A549 (cell line): ENCODE measurements around the gene TMEM235. TPM values are rescaled to one million over a fixed set of nuclear protein-coding genes. Genes with fewer than 3 reads are reported as not detected.
A peak's percentile ranks its signal among the peaks of the same experiment; 100 is the strongest.

Source experiments
- ATAC-seq, 2 experiments: fragments of 200-7000 bp in 1 of 2; fragments of >200 bp in 1 of 2; cut with Nextera tagmentation in 1 of 2; cut with Tn5 transposase in 1 of 2; 3 replicates each; pipeline versions ENCODE4 v1.8.0 to v1.9.1; 2018 to 2020; ENCODE audit warnings: mild to moderate bottlenecking in 1 of 2, moderate library complexity in 1 of 2
- CTCF ChIA-PET: fragments of 300-600 bp; sonication (Branson Sonifier 250); formaldehyde crosslinking; extraction: SDS; loops from one replicate; lab custom pipeline; 2021; ENCODE audit warnings: antibody characterized with exemption, inconsistent platforms; lab: Yijun Ruan, JAX
- POLR2A ChIA-PET: fragments of 350-600 bp; formaldehyde crosslinking; extraction: SDS; loops from one replicate; lab custom pipeline; 2021; ENCODE audit warnings: antibody characterized with exemption, inconsistent platforms; lab: Yijun Ruan, JAX
- DNase-seq, 2 experiments: peaks; one replicate each; pipeline versions ENCODE4 v3.0.0 to v3.0.0-alpha.2; 2011 to 2016; ENCODE audit warnings: low read depth in 1 of 2, low spot score in 1 of 2
- FAIRE-seq: peaks from 2 replicates; lab custom pipeline; 2011; peaks lifted over from hg19 to GRCh38; lab: Jason Lieb, UNC
- H3K27ac ChIP-seq, 2 experiments: fragments of >200 bp; sonication (Bioruptor Twin); formaldehyde crosslinking; 3 replicates each; pipeline ENCODE4 v1.5.1; 2016 to 2017
- H3K4me1 ChIP-seq: fragments of >200 bp; sonication (Bioruptor Twin); formaldehyde crosslinking; 3 replicates; pipeline ENCODE4 v1.6.1; 2016
- H3K4me2 ChIP-seq: fragments of >200 bp; sonication (Bioruptor Twin); formaldehyde crosslinking; 3 replicates; pipeline ENCODE4 v1.6.1; 2016
- H3K4me3 ChIP-seq: fragments of >200 bp; sonication (Bioruptor Twin); formaldehyde crosslinking; 3 replicates; pipeline ENCODE4 v1.5.1; 2016
- H3K9me3 ChIP-seq: fragments of >200 bp; sonication (Bioruptor Twin); formaldehyde crosslinking; 3 replicates; pipeline ENCODE4 v1.6.1; 2016
- CEBPB ChIP-seq, 2 experiments: fragments of >200 bp in 1 of 2; sonication (Bioruptor Twin) in 1 of 2; formaldehyde crosslinking in 1 of 2; IDR thresholded peaks; 2 replicates each; pipeline ENCODE4 v1.6.1; 2012 to 2016
- CTCF ChIP-seq: fragments of >200 bp; sonication (Bioruptor Twin); formaldehyde crosslinking; IDR thresholded peaks from 3 replicates; pipeline ENCODE4 v1.5.1; 2016
- E2F6 ChIP-seq: IDR thresholded peaks from 2 replicates; pipeline ENCODE4 v1.6.1; 2012; ENCODE audit warnings: low read depth, borderline replicate concordance
- EHMT2 ChIP-seq: fragments of 200-600 bp; sonication (generic); IDR thresholded peaks from 2 replicates; pipeline ENCODE4 v1.6.1; 2016; ENCODE audit warnings: antibody characterized with exemption, low read depth, mild to moderate bottlenecking, moderate library complexity
- ELK1 ChIP-seq: fragments of 150-350 bp; IDR thresholded peaks from 2 replicates; pipeline ENCODE4 v1.6.1; 2014; ENCODE audit warnings: low read depth, mild to moderate bottlenecking, low read length
- FOSL2 ChIP-seq, 2 experiments: fragments of 450-650 bp in 1 of 2; fragments of >200 bp in 1 of 2; sonication (Bioruptor Twin) in 1 of 2; formaldehyde crosslinking; IDR thresholded peaks; 2 replicates each; pipeline versions ENCODE4 v1.5.0 to v1.6.1; 2016 to 2020; ENCODE audit warnings: mild to moderate bottlenecking in 1 of 2, moderate library complexity in 1 of 2
- FOXS1 ChIP-seq: fragments of 250-450 bp; sonication (Bioruptor Pico); IDR thresholded peaks from 2 replicates; pipeline ENCODE4 v1.5.0; 2020; ENCODE audit warnings: mild to moderate bottlenecking, moderate library complexity
- HEYL ChIP-seq: fragments of 250-450 bp; sonication (Bioruptor Pico); IDR thresholded peaks from 2 replicates; pipeline ENCODE4 v1.8.0; 2021; ENCODE audit warnings: mild to moderate bottlenecking, moderate library complexity
- HMGXB4 ChIP-seq: fragments of 250-450 bp; sonication (Bioruptor Pico); IDR thresholded peaks from 2 replicates; pipeline ENCODE4 v1.5.0; 2021; ENCODE audit warnings: mild to moderate bottlenecking, moderate library complexity, borderline replicate concordance
- HOXB13 ChIP-seq: fragments of 250-450 bp; sonication (Bioruptor Pico); IDR thresholded peaks from 2 replicates; pipeline ENCODE4 v1.5.0; 2020; ENCODE audit warnings: low read depth, mild to moderate bottlenecking, moderate library complexity
- JUN ChIP-seq, 2 experiments: fragments of >200 bp; sonication (Bioruptor Twin); formaldehyde crosslinking; IDR thresholded peaks; 2 replicates in 1 of 2; 3 replicates in 1 of 2; pipeline ENCODE4 v1.6.1; 2016 to 2017
- KDM5A ChIP-seq: fragments of 200-600 bp; sonication (generic); IDR thresholded peaks from 2 replicates; pipeline ENCODE4 v1.6.1; 2016; ENCODE audit warnings: antibody characterized with exemption, mild to moderate bottlenecking
- MAFK ChIP-seq: fragments of 450-650 bp; IDR thresholded peaks from 2 replicates; pipeline ENCODE4 v1.6.1; 2014; ENCODE audit not compliant: partially characterized antibody
- NR3C1 ChIP-seq: fragments of >200 bp; sonication (Bioruptor Twin); formaldehyde crosslinking; IDR thresholded peaks from 3 replicates; pipeline ENCODE4 v1.6.1; 2017
- PHF8 ChIP-seq: fragments of 200-600 bp; sonication (generic); IDR thresholded peaks from 2 replicates; pipeline ENCODE4 v1.6.1; 2016; ENCODE audit warnings: low read depth, mild to moderate bottlenecking, antibody characterized with exemption, moderate library complexity, borderline replicate concordance
- POLR2A ChIP-seq: IDR thresholded peaks from 2 replicates; pipeline ENCODE4 v1.6.1; 2012; ENCODE audit warnings: mild to moderate bottlenecking, low read length
- RARB ChIP-seq: fragments of 250-450 bp; sonication (Bioruptor Pico); IDR thresholded peaks from 2 replicates; pipeline ENCODE4 v1.8.0; 2021; ENCODE audit warnings: mild to moderate bottlenecking, moderate library complexity
- RFX5 ChIP-seq: fragments of 450-650 bp; IDR thresholded peaks from 2 replicates; pipeline ENCODE4 v1.7.1; 2014; ENCODE audit warnings: antibody characterized with exemption, mild to moderate bottlenecking, moderate library complexity
- SMC3 ChIP-seq: fragments of >200 bp; sonication (Bioruptor Twin); formaldehyde crosslinking; IDR thresholded peaks from 3 replicates; pipeline ENCODE4 v1.6.1; 2018; ENCODE audit warnings: inconsistent platforms
- SREBF2 ChIP-seq: fragments of 450-650 bp; IDR thresholded peaks from 2 replicates; pipeline ENCODE4 v1.6.1; 2014; ENCODE audit warnings: mild to moderate bottlenecking, moderate library complexity
- ZC3H11A ChIP-seq: fragments of 450-650 bp; IDR thresholded peaks from 2 replicates; pipeline ENCODE4 v1.6.1; 2014; ENCODE audit warnings: antibody characterized with exemption, mild to moderate bottlenecking
- ZFP36 ChIP-seq: fragments of 450-650 bp; IDR thresholded peaks from 2 replicates; pipeline ENCODE4 v1.6.1; 2014; ENCODE audit warnings: borderline replicate concordance; ENCODE audit not compliant: partially characterized antibody
- ZSCAN20 ChIP-seq: fragments of 250-450 bp; sonication (Bioruptor Pico); IDR thresholded peaks from 2 replicates; pipeline ENCODE4 v1.8.0; 2022; ENCODE audit warnings: mild to moderate bottlenecking, moderate library complexity
- WGBS: methylation state at CpG from one replicate; pipeline ENCODE4 v1.1.6; 2017; ENCODE audit errors: missing lambda C conversion rate; 5-methylcytosine and 5-hydroxymethylcytosine counted together
- polyA plus RNA-seq, 4 experiments: library from polyadenylated mRNA; depleted of rRNA in 3 of 4; stranded (reverse); fragments of >200 nt; fragmentation: RNase III in 1 of 4; extraction: RNeasy Plus Mini Kit Qiagen cat#74134 plus additional on column Dnase treatment in 1 of 4; gene quantifications; 2 replicates in 3 of 4; 3 replicates in 1 of 4; pipeline ENCODE4 v1.2.3, GENCODE V29; 2011 to 2017

Gene TMEM235
- polyA plus RNA-seq, 2 of the 4 experiments (the other 2 are of a cell fraction): not detected

- WGBS: 56% methylated on average over 13 of the region's 13 CpGs
- no peak for ATAC-seq
- POLR2A ChIA-PET: no interaction called here
Measured at GRCh38 chr17:78230252-78230962, 1.0 kb upstream of the TMEM235 start.

GRCh38 chr17:78231991-78232858, 794 bp downstream of the TMEM235 start:
- Histone ChIP-seq H3K9me3 (no peaks in the 10 kb centered on the region), H3K27ac (peak overlapping the region in 1 of 2 experiments; percentile 61; a peak in 2 of 6 replicates)
- ChIA-PET CTCF (interaction anchor here (0.9 to 1.5 kb wide), 3 partner anchors 9 to 126 kb away, joined by 3 to 10 read pairs (median 3); no protein-coding TSS in a partner anchor), POLR2A (no interaction called here)
- TF ChIP-seq HOXB13 (no peak), RARB (CRISPR knock-in tag) (no peak), E2F6 (no peak), ZFP36 (no peak), NR3C1 (no peak)
- TF ChIP-seq, all 56 proteins: peak for 0
- H3K4me3 ChIP-seq: peak overlapping the region; percentile 35; the same call in 2 of the 3 replicates
- 49% methylated on average over 43 of the region's 55 CpGs for WGBS
- FAIRE-seq (no peak), DNase-seq (no peak), ATAC-seq (peak in 1 of 2 experiments; percentile 38; a peak in 3 of 6 replicates)
- peak overlapping the region; percentile 76 for H3K4me2 ChIP-seq
- H3K4me1 ChIP-seq: no peaks in the 10 kb centered on the region; the same call in 2 of the 3 replicates

More at GRCh38 chr17:78230252-78230962, 1.0 kb upstream of the TMEM235 start:
- no peak for TF ChIP-seq POLR2A
- no peak for TF ChIP-seq FOXS1 (CRISPR knock-in tag)
- TF ChIP-seq EHMT2: no peak
- TF ChIP-seq ELK1: no peak
- TF ChIP-seq ZFP36: no peak
- TF ChIP-seq JUN (IDR thresholded peaks at IDR 0.05): no peak
- no peak for TF ChIP-seq MAFK
- no peak for TF ChIP-seq ZSCAN20 (CRISPR knock-in tag)
- Histone ChIP-seq H3K4me3 (no peak overlapping the region), H3K27ac (no peak overlapping the region), H3K4me1 (no peaks in the 10 kb centered on the region; the same call in 2 of the 3 replicates), H3K4me2 (no peak overlapping the region), H3K9me3 (no peaks in the 10 kb centered on the region)
- CTCF ChIA-PET: interaction anchor here (0.7 to 17.1 kb wide), 2 partner anchors 22 to 100 kb away, joined by 3 to 150 read pairs; no protein-coding TSS in a partner anchor
- FAIRE-seq (no peak), DNase-seq (no peak)

GRCh38 chr17:78232859-78233173, 1.4 kb downstream of the TMEM235 start:
- H3K4me3 ChIP-seq: no peak overlapping the region
- TF ChIP-seq CEBPB (IDR thresholded peaks at IDR 0.05) (no peak), PHF8 (no peak), CTCF (no peak), RARB (CRISPR knock-in tag) (no peak), ZFP36 (no peak), SREBF2 (no peak), SMC3 (no peak), ZC3H11A (no peak), FOSL2 (IDR thresholded peaks at IDR 0.05) (no peak), FOSL2 (CRISPR knock-in tag; IDR thresholded peaks at IDR 0.05) (no peak), HEYL (no peak), RFX5 (no peak), KDM5A (no peak), HMGXB4 (CRISPR knock-in tag) (no peak)
- TF ChIP-seq, all 56 proteins: peak for 0
- ChIA-PET CTCF (interaction anchor here (0.9 kb wide), 1 partner anchor 126 kb away, joined by 3 read pairs; no protein-coding TSS in a partner anchor), POLR2A (no interaction called here)
- ATAC-seq (no peak), DNase-seq (no peak), FAIRE-seq (no peak)
- 97% methylated on average over 2 of the region's 2 CpGs for WGBS
- no peaks in the 10 kb centered on the region for H3K9me3 ChIP-seq
- no peak overlapping the region for H3K27ac ChIP-seq
- no peak overlapping the region for H3K4me2 ChIP-seq
- H3K4me1 ChIP-seq: no peaks in the 10 kb centered on the region; the same call in 2 of the 3 replicates
